Dermis blood vessel endothelial cell (primary cell): ENCODE results near the gene SOX10. TPM values are rescaled to one million over a fixed set of nuclear protein-coding genes. Genes with fewer than 3 reads are reported as not detected.

Source experiments
- DNase-seq: peaks from one replicate; pipeline ENCODE4 v3.0.0; 2010
- total RNA-seq: library from RNA; depleted of rRNA; stranded (reverse); fragments of >200 nt; gene quantifications from 2 replicates; pipeline ENCODE4 v1.2.3, GENCODE V29; 2014

Gene SOX10
- not detected in 2 replicates for total RNA-seq

DNA sequence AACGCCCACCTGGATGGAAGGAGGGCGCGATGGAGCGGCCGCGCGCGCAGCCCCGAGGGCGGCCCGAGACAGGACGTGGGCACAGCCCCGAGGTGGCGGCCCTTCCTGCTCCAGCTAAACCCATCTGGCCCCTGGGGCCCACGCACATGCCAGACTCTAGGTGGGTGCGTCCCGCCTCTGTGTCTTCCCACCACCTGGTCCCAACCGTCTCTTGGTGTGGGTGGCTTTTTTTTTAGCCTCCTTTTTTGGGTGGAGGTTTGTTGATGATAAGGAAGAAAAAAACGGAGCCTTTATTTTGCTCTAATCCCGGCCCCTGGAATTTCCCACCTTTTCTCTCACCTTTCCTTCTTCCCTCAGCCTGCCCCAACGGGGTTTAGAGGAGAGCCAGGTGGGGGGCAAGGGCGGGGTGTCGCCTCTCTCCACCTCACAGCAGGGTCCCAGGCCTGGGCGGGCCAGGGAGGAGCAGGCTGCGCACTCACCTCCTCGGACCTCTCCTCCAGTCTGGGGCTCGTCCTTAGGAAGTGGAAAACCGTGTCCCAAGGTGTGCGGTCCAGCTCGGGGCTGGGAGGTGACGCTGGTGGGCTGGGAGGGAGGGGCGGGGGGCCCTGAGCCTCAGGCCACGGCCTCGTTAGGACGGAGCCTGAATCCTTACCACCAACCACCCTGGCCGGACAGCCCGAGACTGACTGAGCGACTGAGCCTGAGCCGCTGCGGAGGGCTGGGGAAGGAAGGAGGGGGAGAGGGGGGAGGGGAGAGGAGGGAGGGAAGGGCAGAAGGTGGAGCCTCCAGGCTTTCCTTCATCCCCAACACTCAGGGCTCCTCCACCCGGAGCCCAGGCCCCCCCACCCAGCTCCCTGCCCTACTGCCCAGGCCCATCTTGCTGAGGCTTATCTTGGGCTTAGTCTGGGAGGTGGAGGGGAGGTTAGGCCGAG is at the start of gene SOX10:
TSS of gene SOX10 (minus strand) at position 696 of the 932 bp plus-strand sequence. CDS start 771 bp downstream, outside the sequence.
- no peak for DNase-seq

DNA sequence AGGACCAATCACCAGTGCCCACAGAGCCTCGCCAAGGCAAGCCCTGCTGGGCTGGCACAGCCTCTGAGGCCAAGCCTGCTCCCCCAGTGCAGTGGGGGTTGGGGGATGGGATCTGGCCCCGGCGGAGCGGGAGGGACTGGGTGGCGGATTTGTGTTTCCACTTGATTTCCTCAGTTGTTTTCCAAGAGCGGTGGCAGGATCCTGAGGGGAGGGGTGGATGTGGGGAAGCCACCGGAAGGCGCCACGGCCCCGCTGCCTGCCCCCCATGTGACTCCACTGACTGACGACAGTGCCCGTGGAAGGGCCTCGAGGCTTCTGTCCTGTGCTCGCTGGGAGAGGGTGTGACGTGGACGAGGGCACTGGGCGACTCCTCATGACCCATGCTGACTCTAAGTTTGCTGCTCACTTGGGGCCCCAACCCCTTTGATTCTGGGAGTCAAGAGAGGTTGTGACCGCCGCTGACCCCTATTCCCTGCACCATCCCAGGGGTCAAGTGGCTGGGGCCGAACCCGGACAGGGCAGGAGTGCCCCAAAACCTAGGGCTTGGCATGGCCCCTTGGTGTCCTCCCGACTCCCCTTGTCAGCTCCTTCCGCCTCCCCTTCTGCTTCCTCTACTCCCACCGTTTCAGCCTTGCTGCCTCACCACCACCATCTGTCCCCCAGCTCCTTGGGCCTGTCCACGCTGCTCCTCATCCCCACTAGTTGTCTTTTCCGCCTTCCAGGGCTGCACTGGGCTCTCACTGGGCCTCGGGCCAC is 49.3 kb upstream of the SOX10 start:
- no peak for DNase-seq

DNA sequence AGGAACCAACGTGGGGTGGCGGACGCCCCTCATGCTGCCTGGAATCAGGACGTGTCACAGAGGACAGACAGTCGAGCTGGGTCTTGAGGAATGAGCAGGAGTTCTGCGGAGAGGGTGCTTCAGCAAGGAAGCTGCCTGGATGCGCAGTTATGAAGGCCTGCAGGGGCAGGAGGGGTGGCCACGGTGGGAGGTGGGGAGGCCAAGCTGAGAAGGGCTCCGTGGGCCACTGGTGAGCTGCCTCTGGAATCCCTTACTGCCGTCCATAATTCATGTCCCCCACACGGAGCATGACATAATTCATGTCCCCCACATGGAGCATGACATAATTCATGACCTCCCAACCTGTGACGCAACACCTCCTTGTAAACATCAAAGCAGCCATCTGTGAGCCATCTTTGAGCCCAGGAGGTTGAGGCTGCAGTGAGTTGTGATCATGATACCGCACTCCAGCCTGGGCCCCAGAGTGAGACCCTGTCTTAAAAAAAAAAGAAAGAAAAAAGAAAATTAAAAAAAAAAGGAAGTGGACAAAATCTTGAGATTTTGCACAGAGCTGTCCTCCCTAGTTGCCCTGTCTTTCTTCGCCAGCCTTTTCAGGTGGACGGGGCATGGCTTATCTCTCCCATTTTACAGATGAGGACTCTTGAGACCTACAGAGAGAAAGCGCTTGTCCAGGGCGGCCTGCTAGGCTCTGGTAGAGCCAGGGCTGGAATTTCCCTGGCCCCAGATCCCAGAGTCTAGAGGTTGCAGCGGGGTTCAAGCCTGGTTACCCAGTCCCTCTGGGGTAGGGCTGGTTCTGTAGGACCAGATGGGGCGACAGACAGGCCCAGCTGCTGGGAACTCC is 48.5 kb upstream of the SOX10 start:
- DNase-seq, result no peak

DNA sequence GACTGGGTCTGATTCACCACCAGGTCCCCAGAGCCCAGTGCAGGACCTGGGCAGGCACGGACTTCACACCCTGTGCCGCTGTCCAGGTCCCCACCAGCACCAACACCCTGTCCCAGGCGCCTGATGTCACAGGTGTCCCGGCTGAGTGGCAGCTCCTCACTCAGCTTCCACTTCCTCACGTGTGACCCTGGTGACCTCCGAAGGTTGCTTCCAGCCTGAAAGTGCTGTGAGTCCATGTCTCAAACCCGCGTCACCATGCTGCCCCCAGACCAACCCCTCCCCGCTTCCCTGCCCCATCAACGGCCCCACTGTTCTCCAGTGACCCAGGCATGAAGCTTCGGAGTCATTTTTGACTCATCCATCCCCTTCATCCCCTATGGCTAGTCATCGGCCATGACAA is 47.1 kb upstream of the SOX10 start:
- DNase-seq, result no peak

DNA sequence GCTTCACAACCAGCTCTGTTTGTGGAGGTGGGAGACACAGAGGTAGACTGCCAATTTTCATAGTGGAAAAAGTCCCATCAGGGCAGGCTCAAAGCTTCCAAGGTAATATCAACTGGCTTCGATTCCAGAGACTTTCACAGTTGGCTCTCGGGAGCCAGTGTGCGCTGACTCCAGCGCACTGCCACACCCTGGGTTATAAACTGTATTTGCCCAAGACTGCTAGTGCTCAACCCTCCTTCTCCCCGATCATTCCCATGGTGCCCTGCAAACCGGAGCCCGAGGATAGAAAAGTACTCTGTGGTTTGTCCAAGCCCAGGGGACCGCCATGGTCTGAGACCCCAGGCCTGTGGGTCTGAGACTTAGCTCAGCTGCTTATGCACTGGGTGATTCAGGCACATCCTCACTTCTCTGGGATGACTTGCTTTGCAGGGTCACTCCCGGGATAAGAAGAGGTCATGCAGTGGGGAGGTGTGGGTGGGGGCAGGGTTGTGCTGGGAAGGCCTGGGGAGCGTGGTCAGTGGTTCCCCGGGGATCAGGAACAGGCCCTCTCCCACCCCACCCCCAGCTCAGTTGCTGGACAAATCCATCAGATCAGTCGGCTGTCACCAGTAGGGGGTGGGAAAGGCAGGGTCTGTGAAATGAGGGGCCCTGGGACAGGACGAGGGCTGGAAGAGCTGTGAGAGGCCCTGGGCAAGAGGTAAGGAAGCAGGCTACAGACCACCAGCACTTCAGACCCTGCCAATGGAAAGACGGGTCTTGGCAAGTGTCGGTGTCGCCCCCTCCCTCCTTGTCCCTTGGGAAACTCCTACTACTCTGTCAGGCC is 46.2 kb upstream of the SOX10 start:
- DNase-seq, result no peak

DNA sequence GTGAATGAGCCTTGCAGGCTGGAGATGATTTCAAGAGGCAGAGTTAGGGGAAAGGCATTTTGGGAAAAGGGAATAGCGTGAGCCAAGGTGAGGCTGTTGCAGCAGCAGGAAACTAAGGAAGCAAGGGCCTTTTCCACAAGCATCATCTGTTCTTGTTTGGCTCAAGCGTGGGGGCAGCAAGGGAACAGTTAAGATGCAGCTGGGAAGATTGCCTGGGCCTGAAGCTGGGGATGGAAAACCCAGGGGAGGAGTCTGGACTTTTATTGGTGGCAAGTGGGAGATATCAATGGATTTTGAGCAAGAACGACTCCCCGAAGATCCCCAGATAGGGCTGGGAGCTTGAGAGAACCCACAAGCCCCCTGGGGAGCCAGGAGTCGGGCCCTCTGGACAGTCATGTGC is 45.5 kb upstream of the SOX10 start:
- DNase-seq, result no peak

DNA sequence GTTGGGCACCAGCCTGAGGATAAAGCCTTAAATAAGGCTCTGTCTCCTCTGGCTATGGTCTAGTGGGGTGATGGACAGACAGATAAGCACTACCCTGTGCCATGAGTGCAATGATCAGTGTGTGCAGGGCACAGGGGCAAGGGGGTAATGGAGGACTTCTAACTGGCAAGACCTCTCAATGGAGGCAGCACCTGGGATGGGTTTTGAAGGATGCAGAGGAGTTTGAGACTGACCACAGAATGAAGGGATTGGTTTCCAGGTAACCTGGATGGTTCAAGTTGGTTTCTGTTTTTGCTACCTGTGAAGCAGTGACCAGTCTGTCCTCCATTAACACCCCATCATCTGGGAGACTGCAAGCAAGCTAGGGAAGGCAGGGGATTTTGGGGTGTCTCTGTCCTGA is 45.0 kb upstream of the SOX10 start:
- no peak for DNase-seq

DNA sequence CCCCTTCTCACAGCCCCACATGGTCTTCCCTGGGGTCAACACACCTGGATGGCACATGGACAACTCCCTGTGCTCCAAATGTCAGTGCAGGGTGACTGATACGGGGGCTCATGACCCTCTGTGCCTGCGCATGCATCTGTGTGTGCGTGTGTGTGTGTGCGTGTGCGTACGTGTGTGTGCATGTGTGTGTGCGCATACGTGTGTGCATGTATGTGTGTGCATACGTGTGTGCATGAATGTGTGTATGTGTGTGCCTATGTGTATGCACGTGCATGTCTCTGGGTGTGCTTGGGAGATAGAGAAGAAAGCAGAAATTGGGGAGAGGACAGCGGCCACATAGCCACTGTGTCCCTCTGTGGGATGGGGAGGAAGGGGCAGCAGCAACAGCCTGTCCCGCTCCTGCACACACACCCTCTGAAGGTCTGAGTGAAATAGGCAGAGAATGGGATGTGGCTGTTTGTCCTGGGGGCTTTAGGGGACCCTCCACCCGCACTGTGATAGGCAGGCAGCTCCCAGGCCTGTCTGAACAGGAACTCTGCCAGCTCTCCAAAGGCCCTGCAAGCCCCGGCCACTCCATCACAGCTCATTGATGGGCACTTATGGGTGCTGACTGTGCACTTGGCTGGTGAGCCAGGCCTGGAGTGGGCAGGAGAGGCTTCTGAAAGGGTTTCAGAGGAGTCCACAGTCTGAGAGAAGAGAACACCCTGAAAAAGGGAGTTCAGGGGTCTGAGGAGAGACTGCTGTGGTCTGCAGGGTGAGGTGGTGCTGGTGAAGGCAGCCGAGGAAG is 44.2 kb upstream of the SOX10 start:
- DNase-seq, result no peak

DNA sequence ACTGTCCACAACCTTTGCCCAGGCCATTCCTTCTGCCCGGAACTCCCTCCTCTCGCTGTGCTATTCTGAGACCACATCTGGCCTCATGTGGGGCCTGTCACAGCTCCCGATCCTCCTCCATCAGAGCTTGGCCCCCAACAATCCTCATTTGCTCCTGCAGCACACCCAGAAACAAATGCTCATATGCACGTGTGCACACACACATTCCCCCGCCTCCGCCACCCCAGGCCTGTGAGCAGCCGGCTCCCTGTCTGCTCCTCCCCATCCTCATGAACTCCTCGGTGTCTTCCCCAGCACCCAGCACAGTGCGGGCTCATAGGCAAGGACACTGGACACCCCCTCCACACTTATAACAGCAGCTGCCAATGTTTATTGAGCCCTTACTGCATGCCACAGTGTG is 43.1 kb upstream of the SOX10 start:
- DNase-seq, result no peak

DNA sequence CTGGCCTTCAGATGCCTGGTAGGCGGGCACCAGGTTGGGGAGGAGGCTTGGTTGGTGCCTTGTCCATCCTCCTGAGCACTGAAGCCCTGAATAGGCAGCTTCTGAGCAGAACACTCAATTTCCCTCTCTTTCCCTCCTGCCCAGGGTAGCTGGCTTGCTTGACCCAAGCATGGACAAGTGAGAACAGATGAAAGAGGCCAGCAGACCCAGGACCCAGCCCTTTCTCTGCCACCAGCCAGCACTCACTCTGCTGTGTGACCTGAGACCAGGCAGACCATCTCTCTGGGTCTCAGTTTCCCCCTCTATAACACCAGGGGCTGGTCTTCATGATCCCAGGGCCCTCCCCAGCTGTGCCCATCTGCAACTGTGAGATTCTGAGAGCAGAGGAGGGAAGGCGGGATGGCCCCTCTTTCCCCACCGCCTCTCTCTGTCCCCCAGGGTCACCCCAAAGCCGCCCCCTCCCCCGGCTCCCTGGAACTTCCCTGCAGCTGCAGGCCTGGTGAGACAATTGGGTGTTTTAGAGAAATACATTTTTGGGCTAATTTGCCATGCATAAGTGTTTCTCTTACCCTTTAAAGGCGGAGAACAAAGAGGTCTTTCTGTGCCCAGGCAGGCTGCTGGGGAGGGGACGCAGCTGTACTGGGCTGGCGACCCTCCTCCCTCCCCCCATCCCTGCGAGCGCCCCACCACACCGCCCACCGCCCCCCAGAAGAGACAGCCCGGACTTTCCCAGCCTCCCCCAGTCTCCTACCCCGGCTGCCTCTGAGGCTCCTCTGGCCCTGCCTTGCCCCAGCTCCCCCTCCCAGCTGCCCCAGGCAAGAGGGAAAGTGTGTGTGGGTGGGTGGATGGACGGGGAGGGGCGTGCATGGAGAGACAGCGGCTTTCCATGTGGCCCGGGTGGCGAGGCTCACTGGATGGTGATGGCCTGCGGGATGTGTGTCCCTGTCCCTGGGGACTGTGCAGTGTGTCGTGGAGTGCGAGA is 42.1 kb upstream of the SOX10 start:
- DNase-seq, result no peak

DNA sequence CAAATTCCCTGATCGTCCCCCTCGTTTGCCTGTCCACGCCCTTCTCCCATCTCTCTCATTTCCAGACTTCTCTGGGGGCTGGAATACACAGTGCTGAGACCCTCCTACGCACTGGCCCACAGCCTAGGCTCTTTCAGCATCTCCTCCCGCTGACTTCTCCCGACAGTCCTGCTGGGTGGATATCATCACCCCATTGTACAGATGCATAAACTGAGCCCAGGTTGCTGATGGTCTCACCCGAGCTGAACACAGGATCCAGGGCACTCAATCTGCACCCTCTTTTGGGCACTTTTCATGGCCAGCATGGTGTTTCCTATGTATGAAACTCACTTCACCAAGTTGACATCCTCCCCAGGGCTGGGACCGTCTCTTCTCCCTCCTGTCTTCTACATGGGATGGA is 41.2 kb upstream of the SOX10 start:
- DNase-seq, result no peak

DNA sequence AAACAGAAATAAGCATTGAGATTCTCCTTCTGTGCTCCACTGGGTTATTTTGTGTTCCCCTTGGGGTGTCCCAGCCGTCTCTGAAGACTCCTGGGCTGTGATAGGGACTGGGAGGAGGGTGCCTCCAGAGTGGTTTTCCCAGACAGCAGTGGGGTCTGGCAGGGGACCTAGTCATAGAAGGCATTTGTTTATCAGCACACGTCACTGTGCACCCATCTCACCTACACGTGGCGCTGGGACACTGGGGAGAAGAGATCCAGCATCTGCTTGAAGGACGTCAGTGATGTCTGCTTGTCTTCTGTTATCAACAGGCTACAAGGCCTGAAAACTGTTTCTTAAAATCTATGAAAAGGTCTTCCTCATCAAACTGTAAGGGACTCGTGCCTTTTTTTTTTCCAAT is 38.7 kb upstream of the SOX10 start:
- DNase-seq, result no peak

DNA sequence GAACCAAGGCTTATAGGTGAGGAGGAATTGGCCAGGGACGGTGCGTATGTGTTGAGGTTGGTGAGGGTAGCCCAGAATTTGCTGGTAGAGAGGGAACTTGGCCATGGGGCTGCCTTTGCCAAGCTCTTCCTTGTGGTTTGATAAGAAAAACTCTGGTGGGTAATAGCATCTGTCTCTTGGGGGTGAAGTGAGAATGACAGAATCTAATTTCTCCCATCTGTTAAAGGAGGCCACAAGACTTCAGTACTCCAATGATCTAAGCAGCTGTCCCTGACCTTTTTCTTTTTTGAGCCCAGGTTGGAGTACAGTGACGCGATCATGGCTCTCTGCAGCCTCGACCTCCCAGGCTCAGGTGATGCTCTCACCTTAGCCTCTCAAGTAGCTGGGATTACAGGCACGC is 36.9 kb upstream of the SOX10 start:
- no peak for DNase-seq

DNA sequence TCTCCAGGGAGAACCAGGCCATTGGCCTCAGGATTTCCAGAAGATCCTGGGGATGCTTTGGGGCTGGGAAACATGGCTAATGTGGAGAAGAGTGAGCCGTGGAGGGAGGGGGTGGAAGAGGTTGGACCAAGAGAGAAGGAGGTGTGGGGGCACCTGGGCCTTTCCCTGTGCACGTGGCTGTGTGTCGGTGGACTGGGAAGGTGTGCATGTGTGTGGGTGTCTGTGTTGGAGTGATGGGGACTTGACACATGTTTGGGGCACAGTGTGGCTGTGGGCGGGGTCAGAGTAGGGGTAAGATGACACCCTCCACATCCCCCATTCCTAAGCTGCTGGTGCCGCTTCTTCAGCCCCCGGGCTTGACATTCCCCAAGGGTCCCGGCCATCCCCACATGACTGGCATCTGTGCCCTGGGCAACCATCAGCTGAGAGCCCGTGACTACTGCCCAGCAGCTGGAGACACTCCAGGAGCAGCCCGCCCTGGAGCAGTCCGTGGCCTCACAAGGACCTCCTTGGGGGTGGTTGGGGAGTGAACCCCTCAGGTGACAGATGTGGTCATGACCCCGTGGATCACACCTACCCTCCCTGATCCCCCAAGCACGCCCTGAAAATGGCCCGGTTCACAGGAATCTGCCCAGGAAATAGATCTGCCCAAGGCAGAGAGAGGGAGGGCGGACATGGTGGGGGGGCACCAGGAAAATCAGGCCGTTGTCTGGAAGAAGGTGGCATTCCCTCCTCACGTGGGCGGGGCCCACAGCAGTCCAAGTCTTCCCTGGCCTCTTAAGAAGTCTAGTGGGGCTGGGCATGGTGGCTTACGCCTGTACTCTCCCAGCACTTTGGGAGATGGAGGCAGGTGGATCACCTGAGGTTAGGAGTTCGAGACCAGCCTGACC is 34.8 kb upstream of the SOX10 start:
- no peak for DNase-seq

DNA sequence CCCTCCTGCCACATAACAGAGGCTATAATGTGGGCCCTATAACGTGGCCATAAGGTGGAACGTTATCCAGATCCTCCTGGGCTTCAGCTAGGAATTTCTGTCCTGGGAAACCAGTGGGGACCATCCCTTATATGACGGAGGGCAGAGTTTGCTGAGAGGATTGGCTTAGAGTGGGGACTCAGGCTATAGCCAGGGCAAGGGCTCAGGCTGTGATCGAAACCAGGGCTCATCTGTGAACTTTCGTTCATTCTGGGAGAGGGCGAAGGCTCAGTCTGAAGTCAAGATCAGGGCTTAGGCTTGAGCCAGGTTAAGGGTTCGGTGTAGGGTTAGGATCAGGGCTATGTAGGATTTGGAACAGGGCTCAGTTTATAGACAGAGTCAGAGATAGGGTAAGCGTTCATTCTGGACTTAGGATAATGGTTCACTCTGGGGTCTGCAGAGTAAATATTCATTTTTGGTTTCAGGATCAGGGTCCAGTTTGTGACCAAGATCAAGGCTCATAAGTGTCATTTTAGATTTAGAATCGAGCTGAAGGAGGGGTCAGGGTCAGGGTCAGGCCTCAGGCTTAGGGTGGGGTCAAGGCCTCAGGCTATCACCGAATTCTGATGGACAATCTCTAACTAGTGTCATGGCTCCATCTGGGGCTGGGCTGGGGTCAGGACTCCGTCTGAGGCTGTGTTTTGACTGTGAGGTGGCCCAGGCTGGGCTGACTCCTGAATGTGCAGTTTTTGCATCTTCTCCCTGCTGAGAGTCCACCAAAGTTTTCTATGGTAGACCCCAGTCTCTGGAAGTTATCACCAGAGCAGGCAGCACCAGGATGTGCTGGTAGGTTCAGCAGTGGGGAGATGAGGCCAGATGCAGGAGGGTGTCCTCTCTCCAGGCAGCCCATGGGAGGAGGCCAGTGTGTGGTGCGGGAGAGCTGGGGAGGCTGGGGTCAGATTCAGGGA is 33.9 kb upstream of the SOX10 start:
- DNase-seq, result no peak

DNA sequence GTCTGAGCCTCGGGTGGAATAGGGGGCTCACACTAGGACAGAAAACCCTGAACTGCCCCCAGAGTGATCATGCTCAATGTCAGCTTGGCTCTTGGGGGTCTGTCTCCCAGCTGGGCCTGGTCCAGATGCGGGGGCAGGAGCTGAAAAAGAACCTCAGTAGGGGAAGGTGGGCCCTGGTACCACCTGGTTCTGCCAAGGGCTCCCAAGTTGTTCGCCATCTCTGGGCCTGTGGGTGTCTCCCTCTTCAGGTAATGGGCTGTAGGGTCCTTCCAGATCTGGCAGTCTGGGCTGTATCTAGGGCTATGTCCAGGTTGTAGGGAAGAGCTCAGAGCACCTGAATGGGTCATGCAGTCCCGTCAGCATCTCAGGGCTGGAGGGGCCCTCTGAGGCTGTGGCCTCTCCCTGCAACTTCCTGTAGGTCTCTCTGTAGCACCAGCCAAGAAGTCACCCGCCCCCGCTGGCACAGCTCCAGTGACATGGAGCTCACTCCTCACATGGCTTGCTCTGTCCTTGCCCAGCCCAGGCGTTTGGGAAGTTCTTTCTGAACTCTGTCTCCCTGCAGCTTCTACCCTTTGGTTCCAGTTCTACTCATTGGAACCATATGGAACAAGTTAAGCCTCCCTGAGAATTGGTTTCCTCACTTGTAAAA is 33.0 kb upstream of the SOX10 start:
- DNase-seq, result peak; percentile 53
